ENCODE results near the gene ITLN1. TPM values are rescaled to one million over a fixed set of nuclear protein-coding genes. Genes with fewer than 3 reads are reported as not detected.

Gene ITLN1
- total and polyA plus RNA-seq, 2 donors (not counting 3 experiments of a cell fraction or from before 2014, with no cell fraction given): 0.12 TPM; not detected in 1

- H3K79me2 ChIP-seq (ENCODE audit: control insufficient read depth, insufficient read depth, low read length): no peaks in the 10 kb centered on the region
- no peaks in the 10 kb centered on the region for H3K4me1 ChIP-seq (ENCODE audit: control insufficient read depth, extremely low read depth, insufficient read depth, low read length)
- dilution Hi-C loops (cut with MboI; ENCODE audit: extremely low pct_ligation_motif_present, low sequenced_read_pairs): no loop called here
- POLR2A ChIA-PET: no interaction called here
- CTCF ChIA-PET: no interaction called here
- no peak for DNase-seq (ENCODE audit: low read depth, low spot score)
- intact Hi-C loops (cut with micrococcal nuclease): no loop called here
- H3K9ac ChIP-seq (replicated peaks; ENCODE audit: extremely low read depth, insufficient read depth, low read length): no peak overlapping the region
- no peaks in the 10 kb centered on the region for H4K20me1 ChIP-seq (replicated peaks; ENCODE audit: control insufficient read depth, extremely low read depth, insufficient read depth, low read length)
- H3K27ac ChIP-seq (ENCODE audit: insufficient read depth, low read depth, low read length): no peak overlapping the region
- no peak overlapping the region for H2AFZ ChIP-seq (ENCODE audit: low read depth, low read length)
- no peaks in the 10 kb centered on the region for H3K9me1 ChIP-seq (replicated peaks; ENCODE audit: control insufficient read depth, extremely low read depth, insufficient read depth, low read length)
- TF ChIP-seq FOS (IDR thresholded peaks at IDR 0.05; ENCODE audit: borderline replicate concordance, insufficient read depth, low read length) (no peak), POLR2AphosphoS5 (IDR thresholded peaks at IDR 0.05; ENCODE audit: insufficient read depth, low read depth, low read length) (no peak), POLR2A (IDR thresholded peaks at IDR 0.05; ENCODE audit: low read depth, low read length) (no peak), CTCF (IDR thresholded peaks at IDR 0.05; ENCODE audit: extremely low read depth in 1 of 2, insufficient read depth in 1 of 2, low read depth in 1 of 2, low read length in 2 of 2) (no peak), EZH2 (IDR thresholded peaks at IDR 0.05; ENCODE audit: borderline replicate concordance, low read depth, low read length, severe bottlenecking) (no peak), JUN (IDR thresholded peaks at IDR 0.05; ENCODE audit: borderline replicate concordance, insufficient read depth, insufficient read length, low read depth) (no peak), MAX (IDR thresholded peaks at IDR 0.05; ENCODE audit: insufficient read depth, insufficient read length) (no peak), GATA2 (IDR thresholded peaks at IDR 0.05; ENCODE audit: insufficient read depth, insufficient read length, low read depth, low read length) (no peak), MYC (IDR thresholded peaks at IDR 0.05; ENCODE audit: low read depth, low read length) (no peak)
- no peak overlapping the region for H3K4me3 ChIP-seq (replicated peaks in 1 of 3; ENCODE audit: insufficient read depth in 1 of 3, low read depth in 1 of 3, low read length in 3 of 3)
- no peaks in the 10 kb centered on the region for H3K36me3 ChIP-seq (ENCODE audit: control insufficient read depth in 2 of 2, extremely low read depth in 1 of 2, insufficient read depth in 2 of 2, low read length in 2 of 2)
- BruUV-seq (replicated peaks): no TSS peak
- no peak for FAIRE-seq
- no peaks in the 10 kb centered on the region for H3K27me3 ChIP-seq (ENCODE audit: control insufficient read depth in 2 of 2, insufficient read depth in 2 of 2, low read length in 2 of 2)
- no peaks in the 10 kb centered on the region for H3K9me3 ChIP-seq (replicated peaks; ENCODE audit: control insufficient read depth, insufficient read depth, low read length)
- H3K4me2 ChIP-seq (ENCODE audit: insufficient read depth, low read length): no peak overlapping the region
These were observed 7.8 kb downstream of the ITLN1 start for GRCh38 chr1:160877221-160877620.
